Endothelial cell of umbilical vein (primary cell): ENCODE results near the gene STYK1. TPM values are rescaled to one million over a fixed set of nuclear protein-coding genes. Genes with fewer than 3 reads are reported as not detected.

Experiments
- BruUV-seq: library from RNA; stranded (reverse); fragments of 400-500 nt; replicated peaks from 2 replicates; lab custom pipeline; 2021; lab: Mats Ljungman, UMichigan
- CTCF ChIA-PET: fragments of 300-600, 350-600 bp; sonication (Branson Sonifier 250); formaldehyde crosslinking; loops from one replicate; lab custom pipeline; 2021; ENCODE audit warnings: antibody characterized with exemption, inconsistent platforms; lab: Charles Lee
- POLR2A ChIA-PET: fragments of 300-600, 350-600 bp; sonication (Branson Sonifier 250); formaldehyde crosslinking; loops from one replicate; lab custom pipeline; 2021; ENCODE audit warnings: antibody characterized with exemption, inconsistent platforms; lab: Charles Lee
- DNase-seq: peaks from one replicate; pipeline ENCODE4 v3.0.0-alpha.2; 2011; ENCODE audit warnings: low read depth, low spot score
- FAIRE-seq: peaks from 2 replicates; lab custom pipeline; 2011; peaks lifted over from hg19 to GRCh38; lab: Jason Lieb, UNC
- H2AFZ ChIP-seq: 2 replicates; pipeline ENCODE4 v1.6.0; 2012; ENCODE audit warnings: low read depth, low read length, control low read depth, inconsistent platforms
- H3K27ac ChIP-seq: 2 replicates; pipeline ENCODE4 v1.5.1; 2011; ENCODE audit warnings: low read depth, mild to moderate bottlenecking, control low read depth, low read length, moderate library complexity; ENCODE audit not compliant: insufficient read depth
- H3K27me3 ChIP-seq, 2 experiments: 2 replicates each; pipeline versions ENCODE4 v1.6.0 to v1.6.1; 2011; ENCODE audit warnings: low read length in 2 of 2, mixed read lengths in 1 of 2; ENCODE audit not compliant: control insufficient read depth in 2 of 2, insufficient read depth in 2 of 2
- H3K36me3 ChIP-seq, 2 experiments: 2 replicates in 1 of 2; 3 replicates in 1 of 2; pipeline ENCODE4 v1.5.1; 2011; ENCODE audit warnings: low read length in 2 of 2, mild to moderate bottlenecking in 1 of 2, moderate library complexity in 1 of 2; ENCODE audit not compliant: control insufficient read depth in 2 of 2, insufficient read depth in 2 of 2; ENCODE audit errors: extremely low read depth in 1 of 2
- H3K4me1 ChIP-seq: 3 replicates; pipeline ENCODE4 v1.5.1; 2011; ENCODE audit warnings: mild to moderate bottlenecking, low read length; ENCODE audit not compliant: control insufficient read depth, insufficient read depth; ENCODE audit errors: extremely low read depth
- H3K4me2 ChIP-seq: 2 replicates; pipeline ENCODE4 v1.6.1; 2011; ENCODE audit warnings: low read length, control low read depth, mixed read lengths; ENCODE audit not compliant: insufficient read depth
- H3K4me3 ChIP-seq, 3 experiments: fragments of 200-600 bp in 1 of 3; sonication (generic), shearing (Covaris generic) in 1 of 3; replicated peaks in 1 of 3; 2 replicates each; pipeline ENCODE4 v1.5.1; 2011 to 2016; ENCODE audit warnings: control low read depth in 3 of 3, low read length in 3 of 3, mild to moderate bottlenecking in 2 of 3, inconsistent platforms in 1 of 3, low read depth in 1 of 3, moderate library complexity in 1 of 3; ENCODE audit not compliant: insufficient read depth in 1 of 3
- H3K79me2 ChIP-seq: 2 replicates; pipeline ENCODE4 v1.6.0; 2012; ENCODE audit warnings: low read length, inconsistent platforms; ENCODE audit not compliant: control insufficient read depth, insufficient read depth
- H3K9ac ChIP-seq: replicated peaks from 2 replicates; pipeline ENCODE3; 2011; ENCODE audit warnings: low read length, control low read depth; ENCODE audit not compliant: insufficient read depth; ENCODE audit errors: extremely low read depth
- H3K9me1 ChIP-seq: replicated peaks from 3 replicates; pipeline ENCODE4 v1.6.0; 2011; ENCODE audit warnings: mild to moderate bottlenecking, low read length; ENCODE audit not compliant: control insufficient read depth, insufficient read depth; ENCODE audit errors: extremely low read depth
- H3K9me3 ChIP-seq: replicated peaks from 2 replicates; pipeline ENCODE4 v1.5.1; 2012; ENCODE audit warnings: low read length, inconsistent platforms; ENCODE audit not compliant: control insufficient read depth, insufficient read depth
- H4K20me1 ChIP-seq: replicated peaks from 2 replicates; pipeline ENCODE3; 2011; ENCODE audit warnings: mild to moderate bottlenecking, low read length; ENCODE audit not compliant: control insufficient read depth, insufficient read depth; ENCODE audit errors: extremely low read depth
- CTCF ChIP-seq, 2 donors: IDR thresholded peaks; 1 replicate in 1 of 2; 2 replicates in 1 of 2; pipeline ENCODE4 v1.5.1; 2011; ENCODE audit warnings: low read length in 2 of 2, mild to moderate bottlenecking in 2 of 2, moderate library complexity in 2 of 2, control low read depth in 1 of 2, inconsistent platforms in 1 of 2, low read depth in 1 of 2; ENCODE audit not compliant: insufficient read depth in 1 of 2; ENCODE audit errors: extremely low read depth in 1 of 2
- EZH2 ChIP-seq: IDR thresholded peaks from 2 replicates; pipeline ENCODE4 v1.6.1; 2012; ENCODE audit warnings: borderline replicate concordance, low read depth, mild to moderate bottlenecking, moderate library complexity, low read length, inconsistent platforms; ENCODE audit not compliant: severe bottlenecking
- FOS ChIP-seq: IDR thresholded peaks from 2 replicates; pipeline ENCODE4 v1.6.1; 2011; ENCODE audit warnings: mild to moderate bottlenecking, low read length, moderate library complexity, borderline replicate concordance; ENCODE audit not compliant: insufficient read depth
- GATA2 ChIP-seq: IDR thresholded peaks from 2 replicates; pipeline ENCODE4 v1.7.0; 2011; ENCODE audit warnings: low read depth, mild to moderate bottlenecking, moderate library complexity, mixed read lengths, low read length; ENCODE audit not compliant: insufficient read length, insufficient read depth
- JUN ChIP-seq: IDR thresholded peaks from 2 replicates; pipeline ENCODE4 v1.6.1; 2011; ENCODE audit warnings: borderline replicate concordance, low read depth; ENCODE audit not compliant: insufficient read length, insufficient read depth
- MAX ChIP-seq: IDR thresholded peaks from 2 replicates; pipeline ENCODE4 v1.6.1; 2011; ENCODE audit not compliant: insufficient read depth, insufficient read length
- MYC ChIP-seq: IDR thresholded peaks from one replicate; pipeline ENCODE4 v1.6.1; 2011; ENCODE audit warnings: mild to moderate bottlenecking, low read depth, low read length
- POLR2A ChIP-seq: IDR thresholded peaks from 2 replicates; pipeline ENCODE4 v1.6.1; 2012; ENCODE audit warnings: low read depth, mild to moderate bottlenecking, control low read depth, low read length
- POLR2AphosphoS5 ChIP-seq: IDR thresholded peaks from 2 replicates; pipeline ENCODE4 v1.6.1; 2012; ENCODE audit warnings: low read depth, mild to moderate bottlenecking, control low read depth, low read length, moderate library complexity; ENCODE audit not compliant: insufficient read depth
- dilution Hi-C: fragments of 300-500 bp; cut with MboI; formaldehyde crosslinking; loops from one replicate; pipeline ENCODE4 v1.15.0; 2019; ENCODE audit warnings: low sequenced_read_pairs; ENCODE audit not compliant: extremely low pct_ligation_motif_present
- intact Hi-C: fragments of 100-400 bp; cut with micrococcal nuclease; formaldehyde crosslinking; loops from one replicate; pipeline ENCODE4 v1.10.0; 2022
- polyA plus RNA-seq, 4 experiments: library from polyadenylated mRNA; depleted of rRNA in 3 of 4; stranded (reverse) in 3 of 4; unstranded in 1 of 4; fragments of >200 nt; gene quantifications; 2 replicates each; pipeline versions ENCODE4 v1.2.1 to v1.2.3, GENCODE V29; 2011 to 2012; ENCODE audit warnings: missing spikeins in 1 of 4
- total RNA-seq: library from RNA; stranded (reverse); gene quantifications from 2 replicates; pipeline ENCODE4 v1.2.3, GENCODE V29; 2021

STYK1 gene
- total and polyA plus RNA-seq, 2 donors (not counting 3 experiments of a cell fraction or from before 2014, with no cell fraction given), result 7.7 to 15.2 TPM

GRCh38 chr12:10610188-10610587 is 63.7 kb downstream of the STYK1 start:
- no peak overlapping the region for H3K27ac ChIP-seq
- intact Hi-C loops (loop anchor here (5.0 kb wide), 1 partner anchor 278 kb away; no protein-coding TSS in a partner anchor), dilution Hi-C loops (no loop called here)
- H3K36me3 ChIP-seq, result peaks cover 6 to 11% of the 10 kb centered on the region in 2 experiments
- ChIA-PET CTCF (interaction anchor here (0.6 to 1.4 kb wide), 2 partner anchors 32 to 242 kb away, joined by 3 to 5 read pairs; no protein-coding TSS in a partner anchor), POLR2A (no interaction called here)
- no peak overlapping the region for H3K4me2 ChIP-seq
- no peaks in the 10 kb centered on the region for H3K27me3 ChIP-seq
- DNase-seq (no peak), FAIRE-seq (no peak)
- no peak overlapping the region for H3K4me3 ChIP-seq
- no peak overlapping the region for H3K9ac ChIP-seq
- H3K9me1 ChIP-seq, result no peaks in the 10 kb centered on the region
- no peak overlapping the region for H2AFZ ChIP-seq
- H3K79me2 ChIP-seq, result peaks cover 24% of the 10 kb centered on the region
- H3K4me1 ChIP-seq, result peaks cover 10% of the 10 kb centered on the region
- H3K9me3 ChIP-seq, result no peaks in the 10 kb centered on the region
- no peaks in the 10 kb centered on the region for H4K20me1 ChIP-seq
- TF ChIP-seq JUN (no peak), POLR2AphosphoS5 (no peak), MYC (no peak), FOS (no peak), POLR2A (no peak), MAX (no peak), CTCF (IDR thresholded peaks at IDR 0.05; ENCODE audit: extremely low read depth in 1 of 2, insufficient read depth in 1 of 2, low read depth in 1 of 2, low read length in 2 of 2) (no peak), EZH2 (no peak), GATA2 (no peak)
- no TSS peak for BruUV-seq
